GM15510 (cell line): Measurements from ENCODE around the gene GALNT1.

Source experiments
- POLR2A ChIP-seq: IDR thresholded peaks from 3 replicates; pipeline ENCODE4 v1.6.1; 2011; ENCODE audit warnings: borderline replicate concordance; ENCODE audit not compliant: insufficient read length; ENCODE audit errors: extremely low read depth

GALNT1 gene

DNA sequence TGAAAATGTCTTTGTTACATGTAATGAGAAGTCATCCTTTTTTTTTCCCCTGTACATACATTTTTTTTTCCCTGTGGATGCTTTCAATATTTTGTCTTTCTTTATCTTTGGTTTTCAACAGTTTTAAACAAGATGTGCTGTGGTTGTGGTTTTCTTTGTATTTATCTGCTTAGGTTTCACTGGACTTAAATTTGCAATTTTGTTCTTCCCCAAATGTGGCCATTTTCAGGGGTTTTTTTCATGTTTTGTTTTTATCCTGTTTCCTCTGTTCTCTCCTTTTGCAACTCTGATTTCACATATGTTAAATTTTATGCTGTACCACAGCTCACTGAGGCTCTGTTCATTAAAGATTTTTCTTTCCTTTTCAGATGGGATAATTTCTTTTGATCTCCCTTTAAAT, 41.7 kb downstream of the GALNT1 start:
- no peak for TF ChIP-seq POLR2A

DNA sequence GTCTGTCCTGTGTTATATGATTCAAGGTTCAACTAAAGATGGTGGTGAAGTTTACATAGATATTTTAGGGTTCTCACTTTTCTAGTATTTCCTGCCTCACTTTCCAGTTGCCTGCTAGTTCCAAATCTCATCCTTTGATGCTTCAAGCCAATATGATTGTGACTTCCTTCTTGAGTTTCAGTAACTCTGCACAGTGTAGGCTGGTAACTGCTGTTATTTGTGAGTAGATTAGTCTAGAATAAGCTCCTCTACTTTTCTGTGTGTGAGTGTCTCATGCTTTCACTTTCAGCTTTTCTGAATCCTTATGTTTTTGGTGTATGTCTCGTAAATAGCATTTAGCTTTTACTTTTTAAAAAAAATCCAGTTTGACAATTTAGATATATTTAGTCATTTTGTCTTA, 42.6 kb downstream of the GALNT1 start:
- no peak for TF ChIP-seq POLR2A

DNA sequence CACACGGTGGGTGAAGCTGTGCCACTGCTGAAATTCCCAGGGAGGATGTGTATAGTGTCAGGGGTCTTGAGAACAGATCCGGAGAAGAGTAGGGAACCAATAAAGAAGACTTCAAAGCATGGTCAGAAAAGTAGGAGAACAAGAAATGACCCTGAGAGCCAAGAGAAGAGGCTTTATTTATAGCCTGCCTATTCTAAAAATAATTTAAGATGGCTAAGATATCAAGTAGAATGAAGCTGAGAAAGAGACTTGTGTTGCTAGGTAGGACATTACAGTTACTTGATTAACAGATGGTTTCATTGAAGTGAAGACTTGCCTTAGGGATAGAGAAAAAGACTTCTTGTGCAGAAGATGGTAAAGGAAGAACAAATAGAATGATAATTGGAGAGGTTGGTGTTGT, 43.7 kb downstream of the GALNT1 start:
- no peak for TF ChIP-seq POLR2A

DNA sequence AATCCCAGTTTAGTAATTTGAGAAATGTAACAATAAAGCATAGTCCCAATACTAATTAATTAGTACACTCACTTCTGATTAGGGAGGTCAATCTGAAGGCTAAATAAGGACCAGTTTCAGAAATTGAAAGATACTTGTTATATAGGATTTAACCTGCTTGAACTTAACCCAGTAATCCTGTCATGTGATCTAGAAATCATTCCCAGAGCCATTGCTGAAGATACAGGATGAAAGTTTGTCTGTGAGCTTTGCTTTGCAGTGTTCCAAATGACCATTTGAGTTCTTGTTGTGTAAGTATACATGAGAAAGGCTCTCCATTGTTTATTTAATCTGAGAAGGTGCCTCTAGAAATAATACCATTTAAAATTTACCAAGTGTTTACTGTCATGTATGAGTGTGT, 52.2 kb downstream of the GALNT1 start:
- TF ChIP-seq POLR2A, result no peak

DNA sequence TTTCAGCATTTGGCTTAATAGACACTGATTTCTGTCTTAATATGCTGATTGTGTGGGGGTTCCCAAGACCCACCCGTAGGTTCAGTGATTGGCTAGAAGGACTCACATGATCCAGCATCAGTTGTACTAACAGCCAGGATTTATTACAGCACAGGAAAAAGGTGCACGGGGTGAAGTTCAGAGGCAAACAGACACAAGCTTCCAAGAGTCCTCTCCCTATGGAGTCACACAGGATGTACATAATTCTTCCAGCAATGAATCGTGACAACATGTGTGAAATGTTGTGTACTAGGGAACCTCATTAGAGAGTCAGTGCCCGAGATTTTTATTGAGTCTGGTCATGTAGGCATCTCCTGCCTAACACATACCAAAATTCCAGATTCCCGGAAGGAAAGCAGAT, 52.8 kb downstream of the GALNT1 start:
- no peak for TF ChIP-seq POLR2A

DNA sequence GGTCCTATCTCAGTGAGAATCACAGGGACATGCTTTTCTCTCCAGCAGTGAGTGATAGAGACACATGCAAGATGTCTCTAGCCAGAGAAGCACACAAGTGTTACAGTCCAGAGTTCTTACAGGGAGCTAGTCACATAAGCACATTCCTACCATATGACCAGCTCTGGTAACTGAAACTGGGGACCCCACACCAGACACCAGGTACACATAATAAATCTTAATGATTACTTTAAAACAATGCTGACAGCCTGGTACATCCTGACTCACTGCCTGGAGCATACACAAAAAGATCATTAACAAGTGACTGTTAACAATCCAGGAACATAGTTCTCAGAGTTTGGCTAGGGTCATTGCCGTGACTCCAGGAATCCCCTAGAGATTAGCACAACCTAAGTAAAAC, 53.6 kb downstream of the GALNT1 start:
- no peak for TF ChIP-seq POLR2A

DNA sequence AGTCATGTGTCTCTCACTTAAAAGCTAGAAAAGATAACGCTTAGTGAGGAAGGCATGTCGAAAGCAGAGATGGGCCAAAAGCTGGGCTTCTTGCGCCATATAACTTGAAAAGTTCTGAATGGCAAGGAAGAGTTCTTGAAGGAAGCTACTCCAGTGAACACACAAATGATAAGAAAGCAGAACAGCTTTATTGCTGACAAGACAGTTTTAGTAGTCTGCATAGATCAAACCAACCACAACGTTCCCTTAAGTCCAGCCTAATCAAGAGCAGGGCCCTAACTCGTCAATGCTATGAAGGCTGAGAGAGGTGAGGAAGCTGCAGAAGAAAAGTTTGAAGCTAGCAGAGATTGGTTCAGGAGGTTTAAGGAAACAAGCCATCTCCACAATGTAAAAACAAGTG, 55.7 kb downstream of the GALNT1 start:
- TF ChIP-seq POLR2A, result no peak

DNA sequence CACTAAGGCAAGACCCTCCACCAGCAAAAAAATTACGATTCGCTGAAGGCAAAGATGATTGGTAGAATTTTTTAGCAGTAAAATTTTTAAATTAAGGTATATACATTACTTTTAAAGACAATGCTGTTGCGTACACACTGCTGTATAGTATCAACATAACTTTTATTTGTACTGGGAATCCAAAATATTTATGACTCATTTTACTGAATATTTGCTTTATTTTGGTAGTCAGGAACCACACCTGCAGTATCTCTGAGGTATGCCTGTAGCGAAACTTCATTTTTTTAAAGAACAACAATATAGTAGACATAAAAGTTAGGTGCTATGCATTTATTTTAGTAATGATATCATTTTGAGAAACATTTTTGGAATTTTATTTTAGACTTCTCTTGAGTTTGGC, 57.8 kb downstream of the GALNT1 start:
- no peak for TF ChIP-seq POLR2A

DNA sequence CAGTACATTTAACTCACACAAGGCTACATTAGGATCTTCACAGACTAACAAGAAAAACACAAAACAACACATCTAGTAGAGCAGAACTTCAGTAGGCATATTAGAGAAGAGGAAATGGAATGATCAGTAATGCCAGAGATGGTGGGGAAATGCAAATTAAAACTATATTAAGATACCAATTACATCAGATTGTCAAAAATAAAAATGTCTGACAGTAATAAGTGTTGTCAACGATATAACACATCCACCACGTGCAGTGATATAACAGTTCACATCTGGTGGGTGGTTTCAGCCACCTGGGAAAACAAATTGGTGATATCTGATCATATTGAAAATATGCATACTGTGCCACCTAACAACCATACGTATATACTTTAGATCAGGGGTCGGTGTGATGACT, 59.9 kb downstream of the GALNT1 start:
- no peak for TF ChIP-seq POLR2A

DNA sequence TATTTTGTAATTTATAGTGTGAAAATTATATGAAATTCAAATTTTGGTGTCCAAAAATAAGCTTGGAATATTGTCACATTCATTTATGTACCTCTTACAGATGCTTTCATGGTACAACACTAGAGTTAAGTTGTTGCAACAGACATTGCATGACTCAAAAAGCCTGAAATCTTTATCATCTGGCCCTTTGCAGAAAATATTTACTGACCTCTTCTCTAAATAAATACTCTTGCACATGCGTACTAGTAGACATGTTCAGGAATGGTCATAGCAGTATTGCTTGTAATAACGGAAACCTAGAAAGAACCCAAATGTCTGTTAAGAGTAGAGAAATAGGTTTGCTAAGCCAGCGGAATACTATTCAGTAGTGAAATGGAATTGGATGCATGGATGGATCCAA, 60.4 kb downstream of the GALNT1 start:
- TF ChIP-seq POLR2A, result no peak

DNA sequence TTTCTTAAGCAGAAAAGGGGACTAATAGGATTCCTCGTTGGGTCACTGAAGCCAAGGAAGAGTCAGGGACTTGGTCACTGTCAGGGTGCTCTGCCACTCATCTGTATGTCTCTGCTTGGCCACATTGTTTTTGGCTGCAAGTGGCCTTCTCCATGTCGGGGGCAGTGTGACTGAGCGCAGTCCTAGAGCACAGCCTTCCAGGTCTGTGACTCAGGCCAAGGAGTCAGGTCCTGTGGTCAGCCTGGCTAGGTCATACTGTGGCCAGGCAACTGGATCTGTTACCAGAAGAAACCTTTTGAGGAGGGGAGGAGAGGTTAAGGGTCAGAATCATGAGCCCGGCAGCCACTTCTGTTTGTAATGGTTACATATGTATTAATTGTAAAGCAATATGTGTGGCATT, 61.3 kb downstream of the GALNT1 start:
- TF ChIP-seq POLR2A, result no peak

DNA sequence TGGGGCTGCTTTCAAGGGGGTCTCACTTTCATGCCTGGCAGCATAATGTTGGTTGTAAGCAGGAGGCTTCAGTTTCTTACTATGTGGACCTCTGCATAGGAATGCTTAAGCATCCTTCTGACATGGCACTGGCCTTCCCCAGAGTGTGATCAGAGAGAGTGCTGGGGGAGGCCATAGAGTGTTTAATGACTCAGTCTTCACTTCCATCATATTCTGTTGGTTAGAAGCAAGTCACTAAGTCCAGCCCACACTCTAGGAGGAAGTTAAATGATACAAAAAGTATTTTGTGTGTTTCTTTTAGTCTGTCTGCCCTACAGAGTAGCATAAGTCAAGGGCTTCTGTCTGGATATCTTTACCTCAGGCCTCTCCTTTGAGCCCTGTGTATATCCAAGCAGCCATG, 64.9 kb downstream of the GALNT1 start:
- TF ChIP-seq POLR2A, result no peak

DNA sequence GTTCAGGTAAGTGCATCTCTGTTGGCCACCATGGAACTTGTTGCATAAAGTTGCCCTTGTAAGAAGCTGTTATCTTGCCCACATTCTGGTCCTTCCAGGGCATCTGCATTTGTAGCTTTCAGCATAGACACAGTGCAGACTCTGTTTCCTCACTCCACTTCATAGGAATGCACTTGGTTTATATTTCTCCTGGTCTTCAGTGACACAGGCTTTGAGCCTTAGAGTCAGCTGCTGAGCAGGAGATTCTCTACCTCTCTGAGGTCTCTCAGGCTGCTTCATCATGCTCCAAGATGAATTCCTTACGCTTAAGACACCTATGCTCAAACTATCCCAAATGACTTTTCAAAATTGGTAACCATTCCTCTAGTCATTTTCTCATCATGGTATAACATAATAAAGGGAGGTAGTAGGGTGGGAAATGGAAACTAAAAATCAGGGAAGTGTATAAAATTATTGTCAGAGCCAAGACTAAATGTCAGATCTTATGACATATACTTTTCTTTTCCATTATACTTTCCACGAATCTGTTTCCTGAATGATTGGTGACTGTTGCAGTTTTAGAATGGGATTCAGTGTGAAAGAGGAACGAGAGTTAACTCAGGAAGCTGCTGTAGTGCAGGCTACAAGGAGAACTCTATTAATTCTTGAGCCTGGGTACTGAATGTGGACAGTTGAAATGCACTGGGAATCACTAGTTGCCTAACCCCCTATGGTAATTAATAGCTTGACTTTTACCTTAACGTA, 72.0 kb downstream of the GALNT1 start:
- no peak for TF ChIP-seq POLR2A

DNA sequence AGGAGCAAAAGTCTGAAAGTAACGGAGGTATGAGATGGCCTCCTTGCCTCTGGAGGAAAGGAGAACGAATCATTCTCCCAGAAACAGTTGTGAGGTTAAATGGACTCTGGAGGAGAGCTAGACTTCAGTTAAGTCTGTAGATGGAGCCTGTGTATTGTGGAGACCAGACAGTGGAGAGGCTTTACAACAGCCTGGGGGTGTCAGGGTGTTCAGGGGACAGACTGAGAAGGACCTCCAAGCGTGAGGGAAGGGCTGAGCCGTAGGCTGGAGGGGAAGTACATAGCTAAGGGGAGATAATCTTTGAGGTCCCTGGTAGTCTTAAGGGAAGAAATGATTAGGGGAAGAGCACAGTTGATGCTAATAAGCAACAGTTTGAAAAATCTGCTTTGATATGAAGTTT, 76.6 kb downstream of the GALNT1 start:
- TF ChIP-seq POLR2A, result no peak

DNA sequence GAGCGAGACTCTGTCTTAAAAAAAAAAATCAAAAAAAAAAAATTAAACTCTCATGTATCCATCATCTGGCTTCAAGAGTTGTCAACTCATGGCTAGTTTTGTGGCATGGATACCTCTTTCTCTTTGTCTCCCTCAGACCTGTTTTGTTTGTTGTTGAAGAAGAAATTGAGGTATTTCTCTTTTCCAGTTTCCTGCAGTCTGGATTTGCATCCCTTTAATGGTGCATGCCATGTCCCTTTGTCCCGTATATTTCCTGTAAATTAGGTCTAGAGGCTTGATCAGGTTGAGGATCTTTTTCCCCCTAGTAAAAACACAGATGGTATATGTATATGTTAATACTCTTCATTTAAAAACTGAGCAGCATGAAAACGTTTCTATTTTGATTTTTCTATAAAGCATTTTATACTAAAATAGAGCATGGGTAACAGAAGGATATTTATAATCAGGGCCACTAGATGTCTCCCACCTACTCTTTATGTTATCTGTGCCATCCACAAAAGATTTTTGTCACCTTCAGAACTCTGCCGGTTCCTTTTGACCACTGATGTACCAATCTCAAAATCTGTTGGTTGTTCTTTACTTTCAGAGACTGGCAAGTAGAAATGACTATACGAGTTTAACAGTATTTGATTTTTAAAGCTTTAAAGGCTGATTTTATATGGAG, 80.1 kb downstream of the GALNT1 start:
- no peak for TF ChIP-seq POLR2A
